Umbilical cord (tissue), 2 donors: Measurements from ENCODE around the gene SEC14L1. TPM values are rescaled to one million over a fixed set of nuclear protein-coding genes. Genes with fewer than 3 reads are reported as not detected.
A peak's percentile ranks its signal among the peaks of the same experiment; 100 is the strongest.
"Not testable (repeated sequence)": the region's sequence is repeated elsewhere in the genome, so short reads cannot be mapped to it uniquely, and the experiment has no call there.

Experiments
- DNase-seq: peaks from one replicate; pipeline ENCODE4 v3.0.0-alpha.2; 2015; ENCODE audit warnings: low spot score
- total RNA-seq: library from RNA; depleted of rRNA; stranded (reverse); fragments of >200 nt; gene quantifications from one replicate; pipeline ENCODE4 v1.2.3, GENCODE V29; 2014; ENCODE audit warnings: low replicate concordance; ENCODE audit not compliant: insufficient read depth

SEC14L1 gene
- total RNA-seq, 1 donor from 2014 or later: 45.7 TPM

DNA sequence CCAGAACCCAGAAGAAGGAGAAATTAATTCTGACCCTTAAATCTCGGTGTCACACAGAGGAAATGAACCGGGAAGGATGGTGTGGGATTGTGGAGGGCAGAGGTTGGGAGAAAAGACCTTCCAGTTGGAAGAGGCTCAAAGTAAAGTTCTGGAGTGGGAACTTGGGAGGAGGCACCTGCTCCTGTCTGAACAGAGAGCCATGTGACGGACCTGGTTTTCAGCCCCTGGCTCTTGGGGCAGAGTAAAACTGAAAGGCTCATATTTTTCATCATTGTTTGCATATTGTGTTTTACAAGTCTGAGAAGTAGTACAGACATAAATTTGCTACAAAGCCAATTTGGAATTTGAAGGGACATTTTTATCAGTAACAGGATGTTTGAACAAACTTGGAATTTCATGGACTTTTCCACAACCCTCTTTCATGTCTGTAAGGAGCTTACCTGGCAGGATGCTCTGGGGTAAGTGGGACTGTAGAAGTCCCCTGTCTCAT, 24.4 kb upstream of the SEC14L1 start:
- DNase-seq: no peak

GRCh38 chr17:77117415-77117814, 23.4 kb upstream of the SEC14L1 start:
- DNase-seq: no peak

DNA sequence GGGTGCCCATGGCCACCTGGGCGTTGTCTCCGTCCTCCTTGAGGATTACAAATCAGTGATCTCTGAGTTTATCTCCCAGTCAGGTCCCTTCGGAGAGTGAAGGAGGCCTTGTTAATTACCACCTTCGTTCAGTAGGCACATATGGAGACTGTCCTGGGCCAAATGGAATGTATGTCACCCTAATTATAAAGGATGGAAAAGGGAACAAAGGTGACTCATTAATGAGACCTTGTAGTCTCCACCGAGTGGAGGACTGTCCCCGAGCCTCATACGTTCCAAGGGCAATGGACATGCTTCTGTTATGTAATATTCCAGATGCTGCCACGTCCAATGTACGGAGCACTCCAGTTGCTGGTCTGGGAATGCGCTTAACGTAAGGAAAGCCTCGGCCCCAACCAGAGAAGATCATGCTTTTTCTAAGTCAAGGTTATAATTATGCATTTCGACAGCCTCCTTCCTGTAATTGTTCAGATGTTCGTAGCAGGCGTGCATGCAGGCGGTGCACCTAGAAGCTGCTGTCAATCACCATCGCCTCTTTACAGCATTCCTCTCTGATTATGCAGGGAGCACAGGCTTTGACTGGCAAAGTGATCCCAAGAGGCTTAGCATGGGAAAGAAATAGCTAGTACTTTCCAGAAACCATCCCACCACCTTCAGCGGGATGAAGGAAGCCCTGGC, 22.4 kb upstream of the SEC14L1 start:
- DNase-seq: no peak

GRCh38 chr17:77119668-77120301, 21.0 kb upstream of the SEC14L1 start:
- DNase-seq: no peak

GRCh38 chr17:77120868-77121267, 19.9 kb upstream of the SEC14L1 start:
- DNase-seq: no peak

- DNase-seq: no peak
These were observed 16.4 kb upstream of the SEC14L1 start for GRCh38 chr17:77124192-77124889.

- no peak for DNase-seq
These were observed 15.3 kb upstream of the SEC14L1 start for GRCh38 chr17:77125432-77125901.

DNA sequence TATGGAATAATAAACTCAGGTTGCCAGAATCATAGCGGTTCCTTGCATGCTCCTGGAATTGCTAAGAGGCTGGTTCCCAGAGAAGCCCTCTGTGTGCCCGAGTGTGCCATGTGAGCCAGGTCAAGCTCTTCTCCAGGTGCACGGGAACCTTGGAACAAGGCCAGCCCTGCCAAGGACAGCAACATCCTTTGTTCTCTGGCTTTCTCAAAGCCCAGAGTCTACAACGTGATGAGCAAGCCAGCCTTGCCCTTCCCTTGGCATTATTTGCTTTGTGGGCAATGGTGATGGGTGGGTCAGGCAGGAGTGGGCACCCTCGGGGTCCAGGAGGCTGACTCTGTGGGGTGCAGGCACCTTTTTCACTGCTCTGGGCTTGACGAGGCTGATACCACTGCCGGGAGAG, 14.2 kb upstream of the SEC14L1 start:
- no peak for DNase-seq

DNA sequence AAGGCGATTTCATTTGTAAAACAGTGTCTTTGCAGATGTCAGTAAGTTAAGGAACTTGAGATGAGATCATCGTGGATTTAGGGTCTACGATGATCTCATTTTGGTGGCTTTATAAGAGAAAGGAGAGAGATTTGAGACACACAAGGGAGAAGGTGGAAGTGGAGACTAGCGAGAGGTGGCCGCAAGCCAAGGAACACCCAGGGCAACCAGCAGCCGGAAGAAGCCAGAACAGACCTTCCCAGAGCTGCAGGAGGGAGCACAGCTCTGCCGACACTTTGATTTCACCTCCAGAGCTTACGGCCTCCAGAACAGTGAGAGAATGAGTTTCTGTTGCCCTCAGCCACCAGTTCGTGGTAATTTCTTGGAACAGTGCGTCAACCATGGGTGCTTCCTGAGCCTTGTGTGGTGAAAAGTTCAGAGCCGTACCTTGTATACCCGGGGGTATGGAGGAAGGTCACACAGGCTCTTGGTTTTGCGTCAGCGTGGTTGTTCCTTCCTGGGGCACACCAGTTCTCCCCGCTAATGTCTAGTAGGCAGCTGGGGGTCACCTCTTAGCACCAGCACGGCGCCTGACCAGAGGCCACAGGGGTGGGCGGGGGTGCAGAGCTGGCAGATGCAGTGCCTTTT, 12.9 kb upstream of the SEC14L1 start:
- no peak for DNase-seq

GRCh38 chr17:77128896-77129567, 11.7 kb upstream of the SEC14L1 start:
- no peak for DNase-seq

DNA sequence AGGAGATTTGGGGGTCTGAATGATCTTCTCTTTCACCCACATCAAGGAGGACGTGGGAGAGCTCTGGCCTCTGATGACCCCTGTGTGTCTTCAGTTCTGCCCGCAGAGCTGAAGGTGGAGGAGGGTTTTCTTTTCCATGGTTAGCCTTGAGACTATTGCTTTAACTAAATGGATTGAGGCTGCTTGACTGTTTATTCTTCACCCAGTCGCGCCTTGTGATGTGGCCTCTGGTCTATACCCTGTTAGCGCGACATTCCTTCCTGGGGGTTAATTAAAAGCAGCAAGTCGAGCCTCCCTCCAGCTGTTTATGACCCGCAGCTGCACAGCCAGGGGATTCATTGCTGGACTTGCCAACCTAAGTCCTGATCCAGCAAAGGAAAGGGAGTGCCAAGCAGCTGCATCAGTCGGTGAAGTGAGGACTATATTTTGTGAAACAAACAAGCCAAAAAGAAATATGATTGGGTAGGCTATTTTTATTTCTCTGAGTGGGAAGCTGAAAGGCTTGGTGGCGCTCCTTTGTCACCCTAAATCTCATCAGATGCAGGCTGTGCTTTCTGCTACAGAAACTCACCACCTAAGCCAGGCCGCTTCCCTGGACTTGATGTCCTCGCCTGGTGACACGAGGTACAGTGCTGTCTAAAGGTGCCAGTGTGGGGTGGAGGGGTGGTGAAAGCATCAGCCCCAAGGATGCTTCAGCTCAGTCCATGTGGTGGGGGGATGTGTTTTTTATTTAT, 11.0 kb upstream of the SEC14L1 start:
- DNase-seq: no peak

DNA sequence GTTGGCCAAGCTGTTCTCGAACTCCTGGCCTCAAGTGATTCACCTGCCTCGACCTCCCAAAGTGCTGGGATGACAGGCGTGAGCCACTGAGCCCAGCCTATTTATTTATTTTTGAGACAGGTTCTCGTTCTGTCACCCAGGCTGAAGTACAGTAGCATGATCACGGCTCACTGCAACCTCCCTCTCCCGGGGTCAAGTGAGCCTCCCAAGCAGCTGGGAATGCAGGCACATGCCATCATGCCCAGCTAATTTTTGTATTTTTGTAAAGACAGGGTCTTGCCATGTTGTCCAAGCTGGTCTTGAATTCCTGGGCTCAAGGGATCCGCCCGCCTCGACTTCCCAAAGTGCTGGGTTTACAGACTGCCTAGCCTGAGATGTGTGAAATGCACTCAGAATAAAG, 10.2 kb upstream of the SEC14L1 start:
- no peak for DNase-seq

DNA sequence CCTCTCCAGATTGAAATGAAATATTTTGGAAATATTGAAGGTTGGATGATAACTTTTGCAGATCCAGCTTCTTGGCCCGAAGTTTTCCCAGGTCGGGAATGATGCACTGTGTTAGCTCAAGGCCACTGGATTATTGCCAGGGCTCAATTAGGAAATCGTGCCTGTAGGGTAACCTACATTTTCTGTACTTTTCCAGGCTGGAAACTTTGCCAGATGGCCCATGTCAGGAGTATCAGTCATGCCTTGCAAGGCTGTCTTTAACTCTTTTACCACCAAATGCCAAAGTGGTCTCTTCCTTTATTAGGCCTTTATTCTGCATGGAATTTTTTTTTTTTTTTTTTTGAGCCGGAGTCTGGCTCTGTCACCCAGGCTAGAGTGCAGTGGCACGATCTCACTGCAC, 8.9 kb upstream of the SEC14L1 start:
- peak; percentile 70 for DNase-seq

- no peak for DNase-seq
These were observed 8.2 kb upstream of the SEC14L1 start for GRCh38 chr17:77132411-77133086.

- DNase-seq: no peak
These were observed 7.6 kb upstream of the SEC14L1 start for GRCh38 chr17:77133087-77133638.

- no peak for DNase-seq
These were observed 4.4 kb upstream of the SEC14L1 start for GRCh38 chr17:77136420-77136767.

DNA sequence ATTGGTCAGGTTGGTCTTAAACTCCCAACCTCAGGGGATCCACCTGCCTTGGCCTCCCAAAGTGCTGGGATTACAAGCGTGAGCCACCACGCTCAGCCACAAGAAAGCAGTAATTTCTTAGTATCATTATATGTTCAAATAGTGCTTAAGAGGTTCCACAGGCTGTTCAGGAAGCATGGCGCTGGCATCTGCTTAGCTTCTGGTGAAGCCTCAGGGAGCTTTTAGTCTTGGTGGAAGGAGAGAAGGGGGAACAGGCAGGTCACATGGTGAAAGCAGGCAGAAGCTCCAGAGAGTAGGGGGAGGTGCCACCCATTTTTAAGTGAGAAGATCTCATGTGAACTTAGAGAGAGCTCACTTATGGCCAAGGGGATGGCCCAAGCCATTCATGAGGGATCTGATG, 3.7 kb upstream of the SEC14L1 start:
- DNase-seq: no peak

DNA sequence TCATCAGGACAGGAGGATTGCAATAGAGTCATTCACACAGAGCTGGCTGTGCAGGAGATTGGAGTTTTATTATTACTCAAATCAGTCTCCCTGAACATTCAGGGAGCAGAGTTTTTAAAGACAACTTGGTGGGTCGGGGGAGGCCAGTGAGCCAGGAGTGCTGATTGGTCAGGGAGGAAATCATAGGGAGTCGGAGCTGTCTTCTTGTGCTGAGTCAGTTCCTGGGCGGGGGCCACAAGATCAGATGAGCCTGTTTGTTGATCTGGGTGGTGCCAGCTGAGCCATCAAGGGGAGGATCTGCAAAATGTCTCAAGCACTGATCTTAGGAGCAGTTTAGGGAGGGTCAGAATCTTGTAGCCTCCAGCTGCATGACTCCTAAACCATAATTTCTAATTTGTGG, 2.9 kb upstream of the SEC14L1 start:
- not testable (repeated sequence) for DNase-seq

DNA sequence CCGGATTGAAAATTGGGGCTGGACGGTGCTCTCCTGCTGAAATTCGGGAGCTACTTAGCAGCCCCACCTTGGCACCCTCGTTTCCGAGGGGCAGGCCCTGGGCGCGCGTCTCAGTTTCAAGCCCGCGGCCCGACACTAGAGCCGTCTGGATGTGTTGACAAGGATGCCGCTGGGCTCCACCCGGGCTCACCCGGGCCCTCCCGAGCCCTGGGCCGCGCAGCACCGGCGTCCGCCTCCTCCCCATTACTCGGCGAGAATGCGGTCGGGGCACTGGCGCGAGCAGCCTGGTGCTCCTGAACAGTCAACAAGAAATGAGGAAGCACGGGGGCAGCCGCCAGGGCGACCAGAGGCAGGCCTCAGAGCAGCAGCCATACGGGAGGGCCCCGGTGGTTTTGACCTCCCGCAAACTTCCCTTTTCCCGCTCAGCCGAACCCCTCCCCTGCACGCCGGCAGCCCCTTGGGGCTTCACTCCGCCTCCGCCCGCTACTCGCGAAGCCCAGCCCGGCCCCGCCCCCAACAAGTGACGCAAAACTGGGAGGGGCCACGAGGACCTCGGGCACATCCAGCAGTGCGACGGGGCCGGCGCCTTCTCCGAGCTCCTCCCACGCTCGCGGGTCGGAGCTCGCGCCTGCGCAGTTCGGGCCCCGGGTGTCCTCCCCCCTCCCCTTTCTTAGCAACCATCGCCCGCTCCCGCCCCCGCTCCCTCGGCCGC, 447 bp upstream of the SEC14L1 start:
- DNase-seq: peak; percentile 99
